ENCODE data around the gene TSR3. TPM values are rescaled to one million over a fixed set of nuclear protein-coding genes. Genes with fewer than 3 reads are reported as not detected.
A peak's percentile ranks its signal among the peaks of the same experiment; 100 is the strongest.

The TSR3 gene
- total RNA-seq, 1 experiment from 2014 or later = 58.8 TPM

DNA sequence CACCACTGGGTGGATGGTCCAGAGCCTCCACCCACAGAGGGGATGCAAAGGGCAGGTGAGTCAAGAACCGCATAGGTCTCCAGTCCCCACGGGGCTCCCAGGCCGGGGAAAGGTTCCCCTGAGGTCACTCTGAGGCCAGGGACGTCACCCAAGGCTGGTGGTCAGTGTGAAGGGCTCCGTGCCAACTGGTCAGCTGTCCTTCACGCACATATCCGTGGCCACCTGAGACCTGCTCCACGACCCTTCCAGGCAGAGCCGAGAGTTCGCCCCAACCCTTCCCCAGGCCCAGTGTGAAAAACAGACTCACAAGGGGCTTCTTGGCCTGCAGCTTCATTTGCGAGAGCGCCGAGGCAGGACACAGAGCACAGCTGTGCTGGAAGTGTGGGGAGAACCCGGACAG is 2.8 kb downstream of the TSR3 start:
- H3K4me1 Mint-ChIP-seq = peaks cover 4 to 9% of the 10 kb centered on the region in 2 experiments
- peaks cover 2% of the 10 kb centered on the region; the same call in 1 of the 2 replicates for H3K79me2 ChIP-seq (ENCODE audit: insufficient read depth, low read length)
- H4K8ac ChIP-seq (replicated peaks; ENCODE audit: insufficient read length, low read depth, low read length) = no peak overlapping the region
- no peaks in the 10 kb centered on the region; a peak in 1 of 5 replicates for H3K9me3 Mint-ChIP-seq
- H2BK120ac ChIP-seq (ENCODE audit: low read depth, low read length, poor library complexity, severe bottlenecking) = no peak overlapping the region
- H3K18ac ChIP-seq (ENCODE audit: insufficient read length, low read depth, low read length) = no peak overlapping the region
- no peak overlapping the region for H2BK15ac ChIP-seq (ENCODE audit: low read depth, low read length)
- no peak overlapping the region for H3K9ac ChIP-seq (ENCODE audit: extremely low read depth, insufficient read length, low read length)
- DNase-seq = no peak
- no peaks in the 10 kb centered on the region for H3K9me3 ChIP-seq (ENCODE audit: control insufficient read depth, low read depth, low read length)
- H3K27ac ChIP-seq (ENCODE audit: insufficient read length, low read depth, low read length) = no peak overlapping the region
- no peak overlapping the region for H3K56ac ChIP-seq (ENCODE audit: insufficient read length, low read depth, low read length)
- H3T11ph ChIP-seq (ENCODE audit: low read length) = no peak overlapping the region
- H3K4me1 ChIP-seq (ENCODE audit: insufficient read depth, low read length) = no peaks in the 10 kb centered on the region
- no peaks in the 10 kb centered on the region for H3K79me1 ChIP-seq (ENCODE audit: insufficient read depth, low read depth, low read length, poor library complexity, severe bottlenecking)
- WGBS (ENCODE audit: extremely low coverage, insufficient read length, low lambda C conversion rate) = no CpG with 5 or more reads among the region's 14 CpGs
- H3K4ac ChIP-seq (ENCODE audit: low read depth, low read length) = no peak overlapping the region
- H2BK12ac ChIP-seq (ENCODE audit: insufficient read length, low read depth, low read length) = no peak overlapping the region
- H2BK5ac ChIP-seq (ENCODE audit: insufficient read length, low read length) = no peak overlapping the region
- no peak overlapping the region for H4K91ac ChIP-seq (ENCODE audit: insufficient read length, low read depth, low read length)
- no peak overlapping the region for H3K23ac ChIP-seq (ENCODE audit: insufficient read length, low read depth, low read length)
- H4K5ac ChIP-seq (ENCODE audit: insufficient read length, low read depth, low read length) = no peak overlapping the region
- no peak for TF ChIP-seq CTCF (conservative IDR thresholded peaks at IDR 0.05)
- peak overlapping the region in 1 of 2 experiments; percentile 42; a peak in 2 of 5 replicates for H3K4me3 Mint-ChIP-seq
- H4K20me1 ChIP-seq (ENCODE audit: control insufficient read depth, insufficient read depth, insufficient read length) = no peaks in the 10 kb centered on the region
- H3K4me2 ChIP-seq (ENCODE audit: insufficient read depth, insufficient read length, low read length) = no peak overlapping the region
- H3K27me3 Mint-ChIP-seq (ENCODE audit: low read depth) = no peaks in the 10 kb centered on the region; the same call in 1 of the 2 replicates
- no peak overlapping the region for H3K27ac Mint-ChIP-seq
- no peaks in the 10 kb centered on the region for H3K27me3 ChIP-seq (ENCODE audit: insufficient read depth, low read length)
- H2AFZ ChIP-seq (ENCODE audit: low read length) = no peak overlapping the region
- H3K14ac ChIP-seq (ENCODE audit: insufficient read depth, low read length) = no peak overlapping the region
- no peak overlapping the region for H2BK20ac ChIP-seq (ENCODE audit: low read depth, low read length, poor library complexity, severe bottlenecking)
- peaks cover 3 to 18% (median 12%) of the 10 kb centered on the region in 3 experiments; a peak in 5 of 7 replicates for H3K36me3 Mint-ChIP-seq (ENCODE audit: insufficient read depth in 1 of 3, low read depth in 3 of 3)
- no peak overlapping the region for H2AK5ac ChIP-seq (ENCODE audit: insufficient read length, low read length)
- peaks cover 3% of the 10 kb centered on the region for H3K23me2 ChIP-seq (ENCODE audit: insufficient read length, low read depth, low read length, poor library complexity, severe bottlenecking)
